Activated naive CD8-positive, alpha-beta T cell treated with anti-CD3 and anti-CD28 coated beads for 36 hours (primary cell): ENCODE measurements around the gene DOCK4. TPM values are rescaled to one million over a fixed set of nuclear protein-coding genes. Genes with fewer than 3 reads are reported as not detected.

Source experiments
- DNase-seq: peaks from one replicate; pipeline ENCODE4 v3.0.0; 2021
- H3K27ac Mint-ChIP-seq: one replicate; pipeline ENCODE4 v1.8.0; 2022; ENCODE audit warnings: mild to moderate bottlenecking, moderate library complexity, mixed read lengths
- H3K27me3 Mint-ChIP-seq: one replicate; pipeline ENCODE4 v1.8.0; 2022; ENCODE audit warnings: mild to moderate bottlenecking, mixed read lengths
- H3K36me3 Mint-ChIP-seq: one replicate; pipeline ENCODE4 v1.8.0; 2021; ENCODE audit warnings: mild to moderate bottlenecking, mixed read lengths
- H3K4me1 Mint-ChIP-seq: one replicate; pipeline ENCODE4 v1.8.0; 2021; ENCODE audit warnings: mixed read lengths
- H3K4me3 Mint-ChIP-seq: one replicate; pipeline ENCODE4 v1.8.0; 2022; ENCODE audit warnings: mild to moderate bottlenecking, moderate library complexity, mixed read lengths
- H3K9me3 Mint-ChIP-seq: one replicate; pipeline ENCODE4 v1.8.0; 2022; ENCODE audit warnings: mixed read lengths
- total RNA-seq, 2 experiments: library from RNA; stranded (reverse); gene quantifications; one replicate each; pipeline ENCODE4 v1.2.3, GENCODE V29; 2021

Gene DOCK4
- total RNA-seq, 2 experiments from 2014 or later = 0.28 to 0.29 TPM

DNA sequence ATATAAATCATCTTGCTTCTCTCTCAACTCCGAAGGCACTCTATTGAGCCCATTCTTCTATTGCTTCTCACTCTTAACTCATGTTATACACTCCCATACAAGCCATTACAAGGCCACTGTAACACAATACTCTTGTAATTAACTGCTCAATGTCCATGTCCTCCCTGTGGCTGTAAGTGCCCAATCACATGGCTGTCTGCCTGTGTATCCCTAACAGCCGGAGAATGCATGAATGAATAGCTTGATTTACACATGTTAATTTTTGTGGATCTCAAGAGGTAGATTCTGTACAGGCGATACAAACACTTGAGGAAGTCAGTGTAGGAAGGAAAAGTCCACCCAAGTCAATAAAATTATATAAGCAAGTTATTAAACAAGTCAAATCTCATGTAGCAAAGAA is 215.6 kb downstream of the DOCK4 start:
- Mint-ChIP-seq H3K4me3 (no peak overlapping the region), H3K36me3 (no peaks in the 10 kb centered on the region), H3K4me1 (no peaks in the 10 kb centered on the region), H3K9me3 (no peaks in the 10 kb centered on the region), H3K27ac (no peak overlapping the region), H3K27me3 (peaks cover 4% of the 10 kb centered on the region)
- DNase-seq = no peak

DNA sequence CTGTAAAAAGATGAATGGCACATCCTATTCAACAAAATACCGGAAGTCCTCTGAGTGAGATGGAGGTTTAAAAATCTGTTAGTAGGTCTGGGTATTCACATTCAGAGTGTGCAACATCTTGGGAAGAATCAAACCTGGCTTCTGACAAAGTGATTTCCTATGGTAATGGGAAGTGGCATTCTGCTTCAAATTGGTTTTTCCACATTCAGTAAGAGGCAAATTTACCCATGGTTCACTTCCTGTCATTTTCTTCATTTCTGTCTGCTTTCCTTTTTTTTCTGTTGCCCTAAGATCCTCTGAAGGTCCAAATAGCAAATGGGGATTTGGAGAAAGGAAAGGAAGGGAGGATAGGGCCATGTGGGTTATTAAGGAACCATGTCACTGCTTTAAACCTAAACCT is 218.3 kb downstream of the DOCK4 start:
- no peak overlapping the region for H3K27ac Mint-ChIP-seq
- H3K27me3 Mint-ChIP-seq = no peaks in the 10 kb centered on the region
- H3K4me3 Mint-ChIP-seq = no peak overlapping the region
- H3K36me3 Mint-ChIP-seq = no peaks in the 10 kb centered on the region
- H3K9me3 Mint-ChIP-seq = no peaks in the 10 kb centered on the region
- DNase-seq = no peak
- H3K4me1 Mint-ChIP-seq = no peaks in the 10 kb centered on the region

DNA sequence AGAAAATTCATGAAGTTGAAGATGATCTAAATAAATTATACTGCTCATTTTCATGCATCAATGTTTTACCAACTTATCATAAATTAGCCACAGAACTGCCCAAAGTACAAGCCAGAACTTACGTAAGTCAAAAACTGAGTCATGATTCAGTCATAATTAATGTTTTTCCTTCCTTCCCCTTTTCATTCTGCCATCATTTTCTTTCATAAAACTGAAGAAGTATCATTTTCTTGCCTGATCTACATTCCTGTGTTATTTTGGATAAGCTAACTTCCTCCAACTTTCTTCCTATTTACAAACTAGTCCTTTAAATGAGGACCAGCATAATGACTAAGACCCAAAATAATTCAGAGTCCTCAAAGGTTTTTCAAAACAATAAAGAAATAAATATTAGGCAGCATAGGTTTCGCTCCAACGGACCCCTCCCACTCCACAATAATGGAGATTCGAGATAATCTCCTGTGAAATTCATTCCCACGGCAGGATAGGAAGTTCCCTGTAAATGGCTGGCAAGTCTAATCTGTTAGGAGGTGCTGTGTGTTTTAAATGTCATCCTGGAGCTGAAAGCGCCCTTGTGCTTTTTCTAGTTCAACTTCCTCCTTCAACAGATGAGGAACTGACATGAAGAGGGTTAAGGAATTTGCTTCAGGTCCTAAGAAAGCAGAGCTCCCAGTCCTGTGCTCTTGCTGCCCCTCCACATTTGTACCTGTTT is 218.9 kb downstream of the DOCK4 start:
- no peaks in the 10 kb centered on the region for H3K4me1 Mint-ChIP-seq
- no peaks in the 10 kb centered on the region for H3K27me3 Mint-ChIP-seq
- no peak overlapping the region for H3K4me3 Mint-ChIP-seq
- DNase-seq = no peak
- H3K27ac Mint-ChIP-seq = no peak overlapping the region
- H3K9me3 Mint-ChIP-seq = no peaks in the 10 kb centered on the region
- no peaks in the 10 kb centered on the region for H3K36me3 Mint-ChIP-seq

DNA sequence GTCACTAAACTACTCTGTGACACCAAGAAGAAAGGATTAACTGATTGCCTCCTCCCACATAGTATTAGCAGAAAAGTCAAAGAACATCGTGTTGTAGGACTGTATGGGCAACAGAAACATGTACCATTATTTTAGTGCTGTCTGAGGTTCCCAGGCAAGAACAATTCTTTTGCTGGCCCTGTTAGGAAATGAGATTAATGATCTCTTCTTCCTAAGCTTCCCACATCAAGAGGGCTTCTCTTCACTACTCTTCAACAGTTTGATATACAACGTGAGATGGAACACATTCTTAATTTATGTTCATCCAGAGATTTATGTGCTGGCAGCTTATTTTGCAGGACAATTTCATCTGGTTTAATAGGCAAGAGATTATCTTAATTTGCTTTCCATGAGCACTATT is 219.6 kb downstream of the DOCK4 start:
- Mint-ChIP-seq H3K36me3 (no peaks in the 10 kb centered on the region), H3K27me3 (no peaks in the 10 kb centered on the region), H3K4me3 (no peak overlapping the region), H3K4me1 (no peaks in the 10 kb centered on the region), H3K27ac (no peak overlapping the region), H3K9me3 (no peaks in the 10 kb centered on the region)
- no peak for DNase-seq

DNA sequence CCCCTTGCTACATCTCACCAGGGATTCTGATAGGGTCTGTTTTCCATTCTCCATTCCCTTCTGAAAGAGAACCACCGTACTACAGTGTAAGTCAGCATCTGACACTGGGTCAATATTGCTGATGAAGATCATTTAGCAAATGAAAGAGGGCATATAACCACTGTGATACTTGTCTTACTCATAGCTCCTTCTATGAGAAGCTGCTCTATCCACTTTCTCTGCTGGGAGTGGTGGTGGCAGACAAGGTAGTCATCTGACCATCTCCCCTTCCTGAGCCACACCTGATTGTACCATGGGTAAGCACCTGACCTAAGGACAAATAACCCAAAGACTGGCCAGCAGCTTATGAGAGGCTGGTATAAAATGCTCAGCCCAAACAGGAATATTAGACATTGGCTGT is 220.4 kb downstream of the DOCK4 start:
- Mint-ChIP-seq H3K27ac (no peak overlapping the region), H3K4me1 (no peaks in the 10 kb centered on the region), H3K9me3 (no peaks in the 10 kb centered on the region), H3K36me3 (no peaks in the 10 kb centered on the region), H3K27me3 (no peaks in the 10 kb centered on the region), H3K4me3 (no peak overlapping the region)
- DNase-seq = no peak

DNA sequence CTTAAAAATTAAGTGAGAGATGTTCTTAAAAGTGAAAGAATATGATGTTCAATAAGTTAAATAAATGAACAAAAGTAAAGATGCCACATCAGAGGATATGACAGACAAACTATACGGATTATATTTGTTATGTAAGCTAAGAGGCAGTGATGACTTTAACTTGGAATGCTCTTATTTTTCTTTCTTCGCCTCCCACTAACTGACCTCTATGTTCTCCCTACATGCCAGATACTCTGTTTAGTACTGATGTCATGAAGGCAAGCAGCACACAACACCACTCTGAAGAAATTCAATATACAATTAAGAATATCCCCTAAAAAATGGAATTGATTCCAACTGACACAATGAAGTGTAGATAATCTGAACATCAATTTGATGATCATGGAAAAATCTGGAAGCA is 223.4 kb downstream of the DOCK4 start:
- no peaks in the 10 kb centered on the region for H3K27me3 Mint-ChIP-seq

DNA sequence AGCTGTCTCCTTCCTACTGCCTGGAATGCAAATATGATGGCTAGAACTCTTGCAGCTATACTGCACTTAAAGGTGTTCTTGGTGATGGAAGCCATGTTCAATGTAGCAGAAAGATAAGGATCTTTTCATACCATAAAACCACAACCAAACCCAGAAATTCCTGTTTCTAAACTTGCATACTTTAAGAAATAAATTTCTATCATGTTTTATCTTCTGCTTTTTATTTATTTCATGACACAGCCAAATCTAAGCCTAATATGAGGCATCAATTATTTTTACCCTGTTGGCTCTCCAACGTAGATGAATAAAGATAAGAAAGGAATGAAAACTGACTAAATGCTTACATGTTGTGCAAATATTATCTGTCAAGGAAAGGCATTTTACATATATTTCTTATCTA is 224.1 kb downstream of the DOCK4 start:
- H3K36me3 Mint-ChIP-seq = no peaks in the 10 kb centered on the region
- H3K4me3 Mint-ChIP-seq = no peak overlapping the region
- no peaks in the 10 kb centered on the region for H3K27me3 Mint-ChIP-seq
- H3K9me3 Mint-ChIP-seq = no peaks in the 10 kb centered on the region
- no peak for DNase-seq
- no peaks in the 10 kb centered on the region for H3K4me1 Mint-ChIP-seq
- no peak overlapping the region for H3K27ac Mint-ChIP-seq

More for the DNA sequence above, 223.4 kb downstream of the DOCK4 start:
- H3K4me3 Mint-ChIP-seq = no peak overlapping the region
- no peaks in the 10 kb centered on the region for H3K9me3 Mint-ChIP-seq
- H3K4me1 Mint-ChIP-seq = no peaks in the 10 kb centered on the region
- H3K36me3 Mint-ChIP-seq = no peaks in the 10 kb centered on the region
- no peak for DNase-seq
- H3K27ac Mint-ChIP-seq = no peak overlapping the region

DNA sequence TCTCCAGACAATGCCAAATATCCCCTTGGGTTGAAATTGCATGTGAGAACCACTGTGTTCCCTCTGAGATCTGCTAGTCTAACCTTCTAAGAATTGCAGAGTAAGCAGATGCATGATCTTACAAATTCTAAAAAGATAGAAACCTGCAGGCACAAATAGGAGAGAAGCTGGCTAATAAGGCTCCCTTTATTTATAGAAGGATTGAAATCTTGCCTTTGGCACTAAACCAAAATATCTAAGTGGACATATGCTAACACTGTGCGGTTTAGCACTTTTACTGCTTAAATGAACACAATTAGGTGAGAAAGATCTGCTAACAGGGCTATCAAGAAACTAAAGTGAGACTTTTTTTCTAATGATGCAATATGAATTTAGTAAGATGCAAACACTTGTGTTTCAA is 225.5 kb downstream of the DOCK4 start:
- DNase-seq = no peak
- no peaks in the 10 kb centered on the region for H3K9me3 Mint-ChIP-seq
- no peaks in the 10 kb centered on the region for H3K36me3 Mint-ChIP-seq
- no peak overlapping the region for H3K27ac Mint-ChIP-seq
- H3K4me3 Mint-ChIP-seq = no peak overlapping the region
- H3K4me1 Mint-ChIP-seq = no peaks in the 10 kb centered on the region
- no peaks in the 10 kb centered on the region for H3K27me3 Mint-ChIP-seq

DNA sequence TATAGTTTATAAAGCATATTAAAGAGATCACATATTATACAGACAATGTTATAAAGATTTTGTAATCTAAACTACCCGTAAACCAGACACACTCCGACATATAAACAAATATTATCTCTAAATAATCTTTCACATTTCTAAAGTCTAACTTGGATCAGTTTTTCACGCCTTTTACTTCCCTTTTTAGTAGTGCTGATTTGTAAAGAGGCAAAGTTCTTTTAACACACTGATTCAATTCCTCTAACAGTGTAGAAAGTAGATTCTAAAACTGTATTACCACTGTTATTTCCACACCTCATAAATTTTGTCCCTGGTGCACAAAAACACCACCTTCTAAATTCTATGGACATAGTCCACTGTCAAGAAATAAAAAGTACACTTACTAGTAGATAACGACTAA is 230.9 kb downstream of the DOCK4 start:
- H3K4me1 Mint-ChIP-seq = no peaks in the 10 kb centered on the region
- no peak overlapping the region for H3K4me3 Mint-ChIP-seq
- no peaks in the 10 kb centered on the region for H3K27me3 Mint-ChIP-seq
- no peaks in the 10 kb centered on the region for H3K9me3 Mint-ChIP-seq
- H3K27ac Mint-ChIP-seq = no peak overlapping the region
- no peaks in the 10 kb centered on the region for H3K36me3 Mint-ChIP-seq
- DNase-seq = no peak

DNA sequence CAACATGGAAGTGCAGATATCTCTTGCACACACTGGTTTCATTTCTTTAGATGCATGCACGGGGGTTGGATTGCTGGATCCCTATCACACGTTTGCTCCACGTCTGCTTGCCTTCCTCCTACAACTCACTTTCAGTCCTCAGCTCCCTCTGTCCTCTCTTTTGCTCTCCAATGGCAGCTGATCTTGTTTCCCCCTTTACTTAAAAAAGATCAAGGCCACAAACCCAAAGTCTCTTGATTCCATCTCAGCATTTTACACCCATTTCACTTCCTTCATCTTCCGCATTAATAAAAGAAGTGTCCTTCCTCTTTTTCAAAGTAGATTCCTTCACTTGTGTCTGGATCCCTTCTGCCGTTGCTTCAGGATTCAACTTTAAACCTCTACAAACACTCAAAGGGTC is 245.2 kb downstream of the DOCK4 start:
- H3K27me3 Mint-ChIP-seq = peaks cover 10% of the 10 kb centered on the region
- DNase-seq = no peak
- H3K4me3 Mint-ChIP-seq = no peak overlapping the region
- no peaks in the 10 kb centered on the region for H3K36me3 Mint-ChIP-seq
- no peak overlapping the region for H3K27ac Mint-ChIP-seq
- H3K9me3 Mint-ChIP-seq = no peaks in the 10 kb centered on the region
- no peaks in the 10 kb centered on the region for H3K4me1 Mint-ChIP-seq

DNA sequence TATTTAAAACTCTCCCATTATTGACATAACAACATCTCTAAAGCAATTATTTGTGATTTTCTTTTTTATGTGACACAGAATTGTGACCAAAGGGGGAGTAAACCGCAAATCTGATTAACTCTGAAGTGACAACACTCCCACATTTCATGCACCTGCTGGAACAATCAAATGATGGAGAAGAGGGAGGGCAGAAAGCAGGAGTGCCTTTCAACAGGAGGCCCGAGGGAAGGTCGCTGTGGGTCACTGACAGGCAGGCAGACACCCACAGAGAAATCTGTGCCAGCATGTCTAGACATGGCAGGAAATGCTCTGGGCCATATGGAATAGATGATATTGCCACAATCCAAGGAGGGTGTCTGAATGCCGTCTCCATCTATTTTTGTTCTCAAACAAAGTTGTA is 247.3 kb downstream of the DOCK4 start:
- Mint-ChIP-seq H3K27ac (no peak overlapping the region), H3K4me1 (no peaks in the 10 kb centered on the region), H3K36me3 (no peaks in the 10 kb centered on the region), H3K27me3 (peaks cover 10% of the 10 kb centered on the region), H3K9me3 (no peaks in the 10 kb centered on the region), H3K4me3 (no peak overlapping the region)
- no peak for DNase-seq

DNA sequence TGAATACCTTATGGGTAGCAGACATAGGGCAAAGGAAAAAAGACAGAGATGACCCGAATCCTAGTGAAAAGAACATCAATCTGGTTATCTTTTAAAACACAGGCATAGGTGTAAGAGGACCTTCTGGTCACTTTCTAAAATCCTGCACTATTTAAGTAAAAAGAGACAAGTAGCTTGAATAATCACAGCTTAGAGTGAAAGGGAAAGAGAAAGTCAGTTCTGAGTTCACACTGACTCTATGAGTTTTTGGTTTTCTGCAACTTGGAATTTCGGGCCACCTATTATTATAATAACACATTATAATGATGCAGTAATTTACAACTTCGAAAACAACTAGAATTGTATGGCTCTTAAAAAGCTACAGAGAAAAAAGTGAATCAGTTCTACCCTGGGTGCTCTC is 247.8 kb downstream of the DOCK4 start:
- no peak for DNase-seq
- no peaks in the 10 kb centered on the region for H3K36me3 Mint-ChIP-seq
- no peaks in the 10 kb centered on the region for H3K9me3 Mint-ChIP-seq
- H3K27ac Mint-ChIP-seq = no peak overlapping the region
- peaks cover 10% of the 10 kb centered on the region for H3K27me3 Mint-ChIP-seq
- no peak overlapping the region for H3K4me3 Mint-ChIP-seq
- no peaks in the 10 kb centered on the region for H3K4me1 Mint-ChIP-seq

DNA sequence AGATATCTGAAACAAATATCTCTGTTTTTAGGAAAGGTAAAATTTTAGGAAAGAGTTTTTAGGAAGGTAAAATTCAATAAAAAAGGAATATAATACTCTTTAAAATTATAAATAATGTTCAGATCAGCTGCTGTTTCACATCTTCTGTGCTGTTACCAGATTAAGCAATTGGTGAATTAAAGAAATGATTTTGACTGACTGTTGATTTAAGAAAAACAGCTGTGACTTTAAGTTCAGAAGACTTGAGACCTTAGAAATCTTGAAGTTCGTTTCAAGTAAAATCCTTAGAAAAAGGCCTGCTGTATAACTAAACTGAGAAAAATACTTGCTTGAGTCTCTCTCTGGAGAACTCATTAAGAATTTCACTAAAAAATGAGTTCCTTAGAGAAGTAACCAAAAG is 250.6 kb downstream of the DOCK4 start:
- no peak for DNase-seq
- no peak overlapping the region for H3K27ac Mint-ChIP-seq
- H3K36me3 Mint-ChIP-seq = no peaks in the 10 kb centered on the region
- peaks cover 9% of the 10 kb centered on the region for H3K27me3 Mint-ChIP-seq
- H3K4me1 Mint-ChIP-seq = no peaks in the 10 kb centered on the region
- no peaks in the 10 kb centered on the region for H3K9me3 Mint-ChIP-seq
- H3K4me3 Mint-ChIP-seq = no peak overlapping the region

DNA sequence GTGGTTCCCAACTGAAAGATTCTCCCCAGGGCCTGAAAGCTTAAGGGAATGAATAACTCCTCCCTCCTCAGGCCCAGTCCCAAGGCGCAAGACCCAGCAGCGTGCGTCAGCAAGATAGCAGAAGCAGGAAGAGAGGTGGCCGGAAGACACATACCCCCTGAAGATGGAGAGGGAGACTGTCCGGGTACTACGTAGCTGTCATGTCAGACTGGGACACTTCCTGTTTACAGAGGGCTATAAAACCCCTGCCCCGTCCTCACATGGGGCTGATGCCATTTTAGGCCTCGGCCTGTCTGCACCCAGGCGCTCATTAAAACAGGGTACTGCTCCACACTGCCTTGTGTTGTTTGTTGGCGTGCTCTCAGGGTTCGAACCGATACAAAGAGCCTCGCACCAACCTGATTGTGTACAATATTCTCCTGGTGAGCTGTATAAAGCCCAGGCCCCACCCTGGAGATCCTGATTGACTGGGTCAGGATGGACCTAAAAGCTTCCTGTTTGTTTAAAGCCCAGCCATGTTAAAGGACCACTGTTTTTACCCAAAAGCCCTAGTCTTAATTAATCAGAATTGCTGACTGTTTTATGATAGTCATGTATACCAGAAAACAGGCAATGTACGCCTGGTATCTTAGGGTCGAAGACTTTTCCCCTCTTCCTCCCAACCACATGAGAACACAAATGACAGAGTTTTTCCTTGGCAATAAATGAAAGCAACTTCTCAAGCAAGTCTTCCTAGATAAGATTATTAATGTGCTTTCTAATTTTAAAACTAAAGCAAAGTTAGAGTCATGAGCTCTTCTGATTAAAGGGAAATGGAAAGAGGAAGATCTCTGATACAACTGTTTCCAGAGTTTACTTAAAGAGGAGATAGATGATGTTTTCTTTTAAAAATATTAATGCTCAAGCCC is 251.5 kb downstream of the DOCK4 start:
- H3K27me3 Mint-ChIP-seq = peaks cover 6% of the 10 kb centered on the region
- H3K9me3 Mint-ChIP-seq = no peaks in the 10 kb centered on the region
- H3K4me3 Mint-ChIP-seq = no peak overlapping the region
- H3K4me1 Mint-ChIP-seq = no peaks in the 10 kb centered on the region
- no peak overlapping the region for H3K27ac Mint-ChIP-seq
- H3K36me3 Mint-ChIP-seq = no peaks in the 10 kb centered on the region
- no peak for DNase-seq

DNA sequence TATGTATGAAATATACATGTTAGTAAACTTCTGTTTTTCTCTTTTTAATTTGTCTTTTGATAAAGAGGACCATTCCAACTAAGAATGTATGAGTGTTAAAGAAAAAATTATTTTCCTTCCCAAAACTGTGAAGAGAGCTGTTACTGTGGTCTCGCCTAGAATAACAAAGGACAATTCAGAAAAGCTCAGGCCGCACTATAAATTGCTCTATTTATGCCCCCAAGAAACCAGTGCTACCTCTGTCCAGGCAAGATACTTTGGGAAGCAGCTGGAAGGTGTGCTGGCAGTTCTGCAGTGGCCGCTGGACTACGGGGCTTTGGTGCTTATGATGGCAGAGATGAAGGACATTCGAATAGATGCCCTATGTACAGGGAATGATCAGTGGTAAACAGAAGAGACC is 252.1 kb downstream of the DOCK4 start:
- H3K4me3 Mint-ChIP-seq = no peak overlapping the region
- H3K4me1 Mint-ChIP-seq = no peaks in the 10 kb centered on the region
- DNase-seq = no peak
- no peaks in the 10 kb centered on the region for H3K36me3 Mint-ChIP-seq
- H3K27me3 Mint-ChIP-seq = peaks cover 6% of the 10 kb centered on the region
- H3K27ac Mint-ChIP-seq = no peak overlapping the region
- H3K9me3 Mint-ChIP-seq = no peaks in the 10 kb centered on the region

DNA sequence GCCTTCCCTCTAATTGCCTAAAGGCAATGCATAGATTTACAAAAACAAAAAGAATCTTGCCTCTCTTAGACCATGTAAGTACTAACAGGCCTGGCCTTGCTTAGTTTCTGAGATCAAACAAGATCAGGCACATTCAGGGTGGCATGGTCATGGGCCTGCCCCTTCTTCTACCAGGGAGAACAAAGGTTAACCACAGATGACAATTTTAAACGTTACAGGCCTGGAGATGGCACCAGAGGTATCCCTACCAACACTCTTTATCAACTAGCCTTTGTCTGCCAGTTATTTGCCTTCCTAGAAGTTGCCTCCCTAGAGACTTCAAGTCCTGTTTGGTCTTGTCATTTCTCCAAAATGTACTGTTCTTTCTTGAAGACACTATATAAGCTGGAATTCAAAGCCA is 252.6 kb downstream of the DOCK4 start:
- Mint-ChIP-seq H3K4me1 (no peaks in the 10 kb centered on the region), H3K4me3 (no peak overlapping the region), H3K27ac (no peak overlapping the region), H3K9me3 (no peaks in the 10 kb centered on the region), H3K36me3 (no peaks in the 10 kb centered on the region), H3K27me3 (peaks cover 3% of the 10 kb centered on the region)
- DNase-seq = no peak
